ENCODE results near the gene FAM24A.
"Not testable (repeated sequence)": the region's sequence is repeated elsewhere in the genome, so short reads cannot be mapped to it uniquely, and the experiment has no call there.

Gene FAM24A, protein sequence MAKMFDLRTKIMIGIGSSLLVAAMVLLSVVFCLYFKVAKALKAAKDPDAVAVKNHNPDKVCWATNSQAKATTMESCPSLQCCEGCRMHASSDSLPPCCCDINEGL

DNA sequence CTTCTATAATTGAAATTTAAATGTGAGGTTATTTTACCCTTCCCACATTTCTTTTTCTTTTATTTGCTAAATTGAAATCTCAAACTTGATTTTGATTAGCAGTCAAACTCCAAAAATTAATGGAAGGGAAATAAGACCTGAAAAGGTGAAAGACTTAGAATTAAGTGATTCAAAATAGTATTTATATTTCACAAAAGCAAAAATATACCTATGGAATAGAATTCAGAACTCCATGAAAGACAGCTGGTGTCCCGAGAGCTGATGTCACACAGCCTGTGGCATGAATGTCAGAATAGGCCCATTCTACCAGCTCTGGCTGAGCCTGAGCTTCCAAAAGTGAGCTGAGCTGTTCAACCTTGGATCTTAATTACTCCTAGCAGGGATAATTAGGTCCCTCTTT, at the start of gene FAM24A:
Gene FAM24A, plus strand, starts transcription at position 301 of the 400 bp plus-strand sequence. CDS start 1,025 bp downstream, outside the sequence.
- DNase-seq (ENCODE audit: low read depth), result no peak

- DNase-seq (ENCODE audit: low read depth), result no peak
Observed at GRCh38 chr10:122861711-122862161, 48.7 kb upstream of the FAM24A start.

DNA sequence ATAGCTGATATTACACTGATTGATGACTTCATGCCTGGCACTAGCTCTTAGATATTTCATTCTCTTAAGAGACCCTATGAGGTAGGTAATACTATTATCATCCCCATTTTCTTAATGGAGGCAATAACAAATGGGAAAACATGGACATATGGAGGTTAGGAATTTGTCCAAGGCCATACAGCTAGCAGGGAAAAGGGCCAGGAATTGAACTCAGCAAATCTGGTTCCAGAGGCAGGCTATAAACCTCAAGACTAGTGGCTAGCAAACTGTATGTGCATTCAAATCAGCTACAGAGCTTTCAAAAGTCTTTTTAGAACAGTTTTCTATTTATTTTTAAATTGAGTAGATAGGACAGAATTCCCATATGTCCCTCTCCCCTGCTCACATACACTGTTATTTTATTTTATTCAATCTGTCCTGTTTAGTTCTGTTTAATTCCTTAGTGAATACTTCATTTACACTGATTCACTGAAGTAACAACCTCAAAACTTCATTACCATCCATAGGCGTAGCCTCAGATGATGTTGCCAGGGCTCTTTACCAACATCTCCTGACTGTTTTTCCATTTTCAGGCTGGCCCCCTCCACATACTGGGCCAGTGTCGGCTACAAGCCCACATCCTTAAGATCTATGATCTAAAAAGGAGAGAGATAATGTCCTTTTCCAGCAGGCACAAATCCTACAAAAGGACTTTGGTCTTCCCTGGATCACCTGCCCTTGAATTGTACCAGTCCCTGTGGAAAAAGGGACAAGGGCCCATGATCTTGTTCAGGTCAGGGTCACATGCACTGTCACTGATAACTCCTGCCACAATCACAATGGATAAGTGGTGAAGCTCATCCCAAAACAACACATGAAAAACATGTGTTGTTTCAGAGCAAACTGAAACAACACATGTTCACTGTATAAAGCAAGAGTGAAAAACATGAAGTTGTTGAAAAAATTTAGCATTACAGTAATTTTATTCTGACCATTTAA, 46.9 kb upstream of the FAM24A start:
- DNase-seq (ENCODE audit: low read depth), result no peak

DNA sequence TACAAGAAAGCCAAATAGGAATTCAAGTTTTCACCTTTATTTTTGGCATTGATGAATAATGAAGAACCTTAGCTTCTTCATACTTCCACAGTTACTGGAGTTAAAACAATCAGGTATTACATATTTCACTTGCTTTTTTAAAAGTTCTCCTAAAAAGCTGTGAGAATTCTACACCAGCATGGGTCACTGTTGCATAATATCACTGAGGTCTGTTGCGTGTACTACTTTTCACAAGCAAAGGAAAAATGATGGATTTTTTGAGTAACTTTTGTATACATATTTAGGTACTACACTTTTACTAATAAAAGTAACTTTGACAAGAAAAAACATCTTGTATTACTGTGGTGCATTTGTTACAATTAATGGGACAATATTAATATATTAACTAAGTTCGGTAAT, 46.2 kb upstream of the FAM24A start:
- DNase-seq (ENCODE audit: low read depth), result no peak

- no peak for DNase-seq (ENCODE audit: low read depth)
Observed at GRCh38 chr10:122864901-122865300, 45.5 kb upstream of the FAM24A start.

- not testable (repeated sequence) for DNase-seq (ENCODE audit: low read depth)
Observed at GRCh38 chr10:122866757-122867482, 43.5 kb upstream of the FAM24A start.

DNA sequence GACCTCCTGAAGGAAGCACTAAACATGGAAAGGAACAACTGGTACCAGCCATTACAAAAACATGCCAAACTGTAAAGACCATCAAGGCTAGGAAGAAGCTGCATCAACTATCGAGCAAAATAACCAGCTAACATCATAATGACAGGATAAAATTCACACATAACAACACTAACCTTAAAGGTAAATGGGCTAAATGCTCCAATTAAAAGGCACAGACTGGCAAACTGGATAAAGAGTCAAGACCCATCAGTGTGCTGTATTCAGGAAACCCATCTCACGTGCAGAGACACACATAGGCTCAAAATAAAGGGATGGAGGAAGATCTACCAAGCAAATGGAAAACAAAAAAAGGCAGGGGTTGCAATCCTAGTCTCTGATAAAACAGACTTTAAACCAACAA, 41.6 kb upstream of the FAM24A start:
- DNase-seq (ENCODE audit: low read depth), result not testable (repeated sequence)

DNA sequence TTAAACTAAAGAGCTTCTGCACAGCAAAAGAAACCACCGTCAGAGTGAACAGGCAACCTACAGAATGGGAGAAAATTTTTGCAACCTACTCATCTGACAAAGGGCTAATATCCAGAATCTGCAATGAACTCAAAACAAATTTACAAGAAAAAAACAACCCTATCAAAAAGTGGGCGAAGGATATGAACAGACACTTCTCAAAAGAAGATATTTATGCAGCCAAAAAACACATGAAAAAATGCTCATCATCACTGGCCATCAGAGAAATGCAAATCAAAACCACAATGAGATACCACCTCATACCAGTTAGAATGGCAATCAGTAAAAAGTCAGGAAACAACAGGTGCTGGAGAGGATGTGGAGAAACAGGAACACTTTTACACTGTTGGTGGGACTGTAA, 38.5 kb upstream of the FAM24A start:
- DNase-seq (ENCODE audit: low read depth), result not testable (repeated sequence)

DNA sequence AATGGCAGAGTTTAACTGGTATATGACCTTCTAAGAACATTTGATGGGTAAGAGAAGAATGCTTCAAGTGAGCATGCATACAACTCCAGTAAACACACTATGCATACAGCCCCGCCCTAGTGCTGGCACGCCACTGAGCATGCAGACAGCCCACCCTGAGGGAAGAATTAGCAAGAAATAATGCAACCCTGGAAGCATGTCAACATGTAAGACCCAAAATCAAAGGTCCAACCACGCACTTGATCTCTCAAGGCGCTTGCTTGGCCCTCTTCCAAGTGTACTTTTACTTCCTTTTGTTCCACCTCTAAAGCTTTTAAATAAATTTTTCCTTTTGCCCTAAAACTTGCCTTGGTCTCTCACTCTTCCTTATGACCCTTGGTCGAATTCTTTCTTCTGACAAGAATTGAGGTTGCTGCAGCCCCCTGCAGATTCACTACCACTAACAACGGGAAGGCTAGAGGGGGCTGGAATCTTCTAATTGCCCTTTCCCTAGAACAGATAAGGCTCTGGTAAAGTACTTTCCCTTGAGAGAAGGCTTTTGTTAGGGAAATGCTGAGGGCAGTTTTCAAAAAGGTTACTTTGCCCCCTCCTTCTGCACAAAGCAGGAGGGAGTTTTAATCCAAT, 34.5 kb upstream of the FAM24A start:
- DNase-seq (ENCODE audit: low read depth), result no peak

DNA sequence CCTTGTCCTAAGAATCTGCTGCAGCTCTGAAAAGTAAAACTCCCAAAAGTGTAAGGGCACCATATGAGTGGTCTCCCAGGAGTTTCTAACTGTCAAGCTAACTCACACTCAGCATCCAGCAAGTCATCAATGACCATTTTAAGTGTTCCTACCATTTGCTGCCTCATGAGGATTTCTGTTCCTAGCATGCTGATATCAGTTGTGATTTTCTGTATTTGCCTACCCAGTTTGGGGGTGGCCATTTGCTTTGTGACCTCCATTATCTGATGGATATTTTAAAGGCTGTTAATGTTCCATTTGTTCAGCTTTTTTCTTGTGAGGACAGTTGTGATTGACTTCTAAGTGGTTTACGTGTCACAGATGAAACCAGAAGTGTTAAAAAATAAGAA, 33.9 kb upstream of the FAM24A start:
- no peak for DNase-seq (ENCODE audit: low read depth)

DNA sequence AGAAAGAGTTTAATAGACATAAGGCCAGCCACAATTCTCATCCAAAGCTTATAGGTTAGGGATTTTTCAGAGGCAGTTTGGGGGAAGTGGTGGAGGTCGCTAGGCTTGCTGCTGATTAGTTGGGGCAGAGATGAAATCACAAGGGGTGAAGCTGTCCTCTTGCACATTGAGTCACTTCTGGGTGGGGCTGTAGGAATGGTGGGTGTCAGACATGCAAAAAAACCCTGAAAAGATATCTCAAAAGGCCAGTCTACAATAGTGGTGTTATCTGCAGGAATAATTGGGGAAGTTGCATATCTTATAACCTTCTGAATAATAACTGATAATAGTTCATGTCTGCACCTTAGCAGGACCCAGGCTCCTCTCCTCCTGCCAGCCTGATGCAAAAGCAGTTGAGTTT, 33.1 kb upstream of the FAM24A start:
- DNase-seq (ENCODE audit: low read depth), result no peak

DNA sequence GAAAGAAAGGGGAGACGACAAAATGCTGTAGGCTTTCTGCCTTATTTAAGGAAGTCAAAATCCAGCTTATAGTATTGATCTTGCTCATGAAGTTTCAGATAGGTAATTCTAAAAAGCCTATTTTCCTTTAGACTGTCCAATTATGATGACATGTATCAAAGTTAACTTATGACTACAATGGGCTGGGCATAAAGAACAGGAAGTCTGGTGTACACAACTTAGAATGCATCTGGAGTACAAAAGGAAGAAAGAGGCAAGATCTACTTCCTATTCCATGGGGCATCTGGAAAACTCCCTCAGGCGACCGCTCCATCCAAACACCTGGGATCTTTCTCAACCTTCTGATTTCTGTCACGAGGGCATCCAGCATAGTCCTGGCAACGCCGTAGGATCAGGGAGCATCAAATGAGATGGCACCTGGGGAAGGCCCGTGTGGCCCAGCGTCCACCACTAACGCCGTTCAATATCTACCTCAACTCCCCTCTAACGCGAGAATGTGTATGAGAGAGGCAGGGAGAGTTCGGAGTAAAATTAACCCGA, 31.5 kb upstream of the FAM24A start:
- DNase-seq (ENCODE audit: low read depth), result no peak

GRCh38 chr10:122879339-122880273, 30.8 kb upstream of the FAM24A start, which contains the start of gene FAM24B:
FAM24B (minus strand) TSS chr10:122879581; CDS start chr10:122850515, 29,066 bp downstream.
- peak; percentile 88 for DNase-seq (ENCODE audit: low read depth)

GRCh38 chr10:122882766-122883165, 27.6 kb upstream of the FAM24A start:
- no peak for DNase-seq (ENCODE audit: low read depth)

DNA sequence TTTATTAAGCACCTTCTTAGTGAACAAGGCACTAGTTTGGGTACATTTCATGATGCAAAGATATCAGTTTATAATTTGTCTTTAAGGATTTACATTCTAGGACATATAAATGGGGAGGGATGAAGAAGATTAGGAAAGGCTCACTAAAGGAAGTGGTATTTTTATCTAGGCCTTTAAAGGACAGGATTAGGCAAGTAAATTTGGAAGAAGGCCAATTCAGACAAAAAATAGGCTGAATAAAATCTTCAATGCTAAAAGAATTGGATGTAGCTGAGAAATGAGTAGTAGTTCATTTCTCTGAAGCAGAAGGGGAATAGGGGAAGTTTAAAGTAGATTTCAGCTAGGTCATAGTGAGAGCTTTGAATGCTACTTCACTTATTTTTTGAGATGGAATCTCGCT, 26.2 kb upstream of the FAM24A start:
- no peak for DNase-seq (ENCODE audit: low read depth)

GRCh38 chr10:122894261-122894944, 16.0 kb upstream of the FAM24A start:
- DNase-seq (ENCODE audit: low read depth), result no peak

GRCh38 chr10:122903861-122904260, 6.5 kb upstream of the FAM24A start:
- DNase-seq (ENCODE audit: low read depth), result not testable (repeated sequence)

- DNase-seq (ENCODE audit: low read depth), result peak; percentile 19
Observed at GRCh38 chr10:122911889-122912484, 1.6 kb downstream of the FAM24A start.

DNA sequence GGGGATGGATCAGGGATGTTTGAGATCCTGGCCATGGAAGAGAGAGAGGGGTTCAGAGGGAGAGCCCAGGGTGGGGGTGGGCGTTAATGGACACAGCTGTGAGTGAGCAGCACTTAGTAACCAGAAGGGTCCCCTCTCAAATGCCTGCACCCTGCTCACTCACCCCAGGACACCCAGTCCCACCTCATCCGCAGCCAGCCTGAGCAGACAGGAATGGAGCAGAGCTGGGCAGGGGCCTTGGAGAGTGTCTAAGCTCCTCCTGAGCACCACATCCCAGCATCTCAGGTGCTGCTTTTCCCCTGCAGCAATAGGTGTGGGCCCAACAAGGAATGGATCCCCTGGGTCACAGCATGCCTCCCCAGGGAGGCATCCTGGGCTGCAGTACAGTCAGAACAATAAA, 5.3 kb downstream of the FAM24A start:
- DNase-seq (ENCODE audit: low read depth), result no peak

DNA sequence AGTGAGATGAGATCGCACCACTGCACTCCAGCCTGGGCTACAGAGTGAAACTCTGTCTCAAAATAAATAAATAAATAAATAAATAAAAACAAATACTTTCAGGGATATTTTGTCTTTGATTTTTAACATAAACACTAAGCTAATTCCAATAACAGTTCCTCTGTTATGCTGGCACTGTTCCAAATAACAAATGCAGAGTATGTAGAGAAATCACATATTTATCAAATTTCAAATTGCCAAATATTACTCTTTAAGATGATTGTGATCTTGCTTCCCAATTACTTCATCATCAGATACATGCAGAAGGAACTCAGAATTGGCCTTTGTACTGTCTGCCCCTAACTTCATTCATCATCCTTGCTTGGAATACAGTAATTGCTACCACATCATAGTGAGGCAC, 19.7 kb downstream of the FAM24A start:
- no peak for DNase-seq (ENCODE audit: low read depth)
